HG03097 (cell line): ENCODE measurements around the gene IFT74.

ENCODE experiments used
- ATAC-seq: cut with Tn5 transposase; IDR thresholded peaks from one replicate; pipeline ENCODE4 v1.9.1; 2021; ENCODE audit not compliant: unreplicated experiment, low FRiP score

IFT74 gene

DNA sequence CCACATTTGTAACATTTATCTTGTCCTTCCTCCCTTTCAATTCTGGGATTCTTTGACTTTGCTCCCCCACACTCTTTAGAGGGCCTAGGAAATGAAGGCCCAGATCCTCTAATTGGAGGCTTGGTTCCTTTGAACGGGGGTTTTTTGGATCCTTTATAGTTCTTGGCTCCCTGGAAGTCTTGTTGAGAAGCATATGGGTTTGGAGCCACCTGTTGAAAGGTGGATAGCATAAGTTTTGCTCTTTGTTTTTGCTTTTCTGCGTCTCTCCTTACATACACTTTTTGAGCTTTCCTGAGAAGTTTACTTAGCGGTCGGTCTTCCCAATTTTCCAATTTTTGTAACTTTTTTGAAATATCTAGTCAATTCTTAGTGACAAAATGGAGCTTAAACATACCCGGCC lies 17.8 kb downstream of the IFT74 start:
- ATAC-seq: no peak

DNA sequence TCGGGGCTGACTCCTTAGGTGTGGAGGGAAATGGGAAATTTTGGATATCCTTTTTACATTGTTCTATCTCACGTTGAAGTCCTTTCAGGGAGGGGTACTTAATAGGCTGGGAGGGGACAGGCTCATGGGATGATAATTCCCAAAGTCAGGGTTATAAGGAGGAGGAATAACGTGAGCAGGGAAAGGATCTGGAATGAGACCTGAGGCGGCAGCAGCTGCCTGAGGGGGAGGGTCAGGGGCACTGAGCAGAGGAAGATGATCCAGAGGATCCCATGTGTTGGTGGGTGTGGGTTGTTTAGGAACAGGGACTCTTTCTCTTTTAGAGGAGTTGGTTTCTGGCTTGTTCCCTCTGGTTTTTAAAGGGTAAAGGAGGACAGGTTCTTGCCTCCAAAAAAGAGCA lies 18.7 kb downstream of the IFT74 start:
- ATAC-seq: no peak

DNA sequence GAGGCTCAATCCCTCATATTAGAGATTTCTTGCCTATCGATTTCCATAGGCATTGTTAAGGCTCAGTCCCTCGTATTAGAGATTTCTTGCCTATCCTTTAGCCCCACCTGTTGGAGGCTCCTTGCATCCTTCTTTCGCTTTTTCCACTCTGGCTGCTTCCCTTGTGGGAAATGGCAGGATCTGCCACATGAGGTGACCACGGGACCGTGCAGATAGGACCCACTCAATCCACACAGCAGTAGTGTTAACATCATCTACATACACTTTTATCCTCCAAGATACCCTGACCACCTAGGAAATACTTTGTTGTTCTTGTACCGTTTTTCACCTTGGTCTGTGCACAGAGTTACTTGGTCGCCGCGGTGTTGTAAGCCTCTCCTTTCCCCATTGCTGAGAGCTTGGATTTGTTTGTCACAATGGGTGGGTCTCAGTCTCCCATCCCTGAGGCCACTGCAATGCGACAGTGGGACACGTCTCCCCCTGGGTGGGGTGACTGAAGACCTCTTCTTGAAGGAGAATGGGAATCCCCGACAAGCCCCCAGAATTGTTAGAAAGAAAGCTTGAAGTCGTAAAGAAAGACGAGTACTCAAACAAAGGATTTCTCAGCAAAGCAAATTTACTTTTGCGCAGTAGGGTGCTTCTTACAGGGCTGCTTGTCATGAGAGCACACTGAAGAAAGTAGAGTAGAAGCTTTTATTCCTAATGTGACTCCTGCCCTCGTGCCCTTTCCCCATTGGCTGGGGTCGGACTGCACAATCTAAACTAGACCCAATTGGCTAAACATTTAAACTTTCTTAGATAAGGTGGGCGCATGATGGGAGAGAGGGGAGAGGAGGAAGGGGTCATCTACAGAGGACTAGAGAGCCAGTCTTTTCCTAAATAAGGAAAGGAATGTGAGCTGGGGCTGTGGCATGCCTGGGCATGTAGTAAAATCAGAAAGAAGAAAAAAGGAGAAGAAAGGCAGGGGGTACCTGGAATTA lies 19.8 kb downstream of the IFT74 start:
- ATAC-seq: no peak

DNA sequence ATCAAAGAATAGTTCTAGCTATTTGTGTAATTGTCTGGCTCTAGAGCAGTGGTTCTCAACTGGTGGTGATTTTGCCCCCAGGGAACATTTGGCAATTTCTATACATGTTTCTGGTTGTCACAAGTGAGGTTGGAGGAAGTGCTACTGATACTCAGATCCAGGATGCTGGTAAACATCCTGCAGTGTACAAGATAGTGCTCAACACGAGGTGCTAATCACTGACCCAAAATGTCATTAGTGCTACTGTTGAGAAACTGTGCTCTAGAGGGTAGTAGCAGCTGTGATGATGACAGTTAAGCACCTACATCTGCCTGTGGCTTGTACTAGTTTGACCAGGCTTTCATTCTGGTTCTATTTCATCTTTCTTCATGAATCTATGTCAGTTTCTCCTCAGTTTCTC lies 27.1 kb downstream of the IFT74 start:
- ATAC-seq: peak; percentile 69

DNA sequence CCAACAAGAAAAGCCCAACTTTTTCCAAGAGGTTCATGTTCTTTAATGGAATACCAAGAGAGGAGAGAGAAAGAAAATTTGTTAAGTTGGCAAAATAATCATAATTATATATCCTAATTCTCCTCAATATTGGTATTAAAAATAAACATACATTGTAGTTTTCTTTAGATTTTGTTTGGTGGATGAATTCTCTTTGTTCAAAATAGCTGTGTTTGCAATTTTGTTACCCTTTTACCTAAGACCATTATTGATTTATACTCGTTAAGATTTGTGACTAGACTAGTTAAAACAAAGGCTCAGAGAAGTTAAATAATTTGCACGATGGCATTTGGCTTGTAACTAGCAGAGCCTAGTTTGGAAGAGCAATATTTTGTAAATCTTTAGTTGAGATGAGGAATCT lies 39.6 kb downstream of the IFT74 start:
- ATAC-seq: no peak

DNA sequence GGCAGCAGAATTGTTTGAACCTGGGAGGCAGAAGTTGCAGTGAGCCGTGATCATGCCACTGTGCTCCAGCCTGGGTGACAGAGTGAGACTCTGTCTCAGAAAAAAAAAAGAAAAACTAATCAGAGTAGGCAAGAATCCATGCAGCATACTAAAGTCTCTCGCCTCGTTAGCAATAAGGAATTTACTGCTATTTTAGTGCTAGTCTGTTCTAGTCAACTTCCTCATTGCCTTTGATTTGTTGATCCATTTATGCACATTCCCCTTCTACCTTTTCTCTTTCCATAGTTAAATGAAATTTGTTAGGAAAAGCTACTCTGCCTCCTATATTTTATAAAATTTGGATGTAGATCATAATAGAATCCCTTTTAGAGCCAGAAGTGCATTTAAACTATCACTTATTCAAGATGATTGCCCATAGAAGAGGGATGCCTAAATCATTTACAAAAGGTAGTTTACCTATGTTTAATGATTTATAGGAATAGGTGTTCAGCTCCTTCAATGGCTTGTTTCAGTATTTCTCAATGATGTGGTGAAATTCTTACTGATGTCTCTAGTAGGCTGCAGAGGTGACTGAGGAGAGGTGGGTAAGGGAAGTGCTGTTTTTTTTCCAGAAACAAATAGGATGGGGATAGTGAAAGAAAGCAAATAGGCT lies 47.3 kb downstream of the IFT74 start:
- no peak for ATAC-seq

DNA sequence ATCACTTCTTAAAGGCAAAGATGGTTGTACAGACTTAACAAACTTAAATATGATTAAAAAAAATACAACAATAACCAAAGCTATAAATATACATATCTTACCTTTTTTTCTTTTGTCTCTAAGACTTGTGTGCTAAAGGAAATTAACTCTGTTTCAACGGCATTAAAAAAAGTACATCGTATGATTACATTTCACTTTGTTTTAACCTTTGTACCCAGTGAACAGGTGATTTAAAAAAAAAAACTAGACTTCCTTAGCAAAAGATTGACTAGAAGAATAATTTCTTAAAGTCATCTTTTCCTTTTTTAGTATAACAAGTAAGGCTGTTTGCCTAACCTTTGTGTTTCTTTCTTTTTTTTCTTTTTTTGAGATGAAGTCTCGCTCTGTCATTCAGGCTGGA lies 49.3 kb downstream of the IFT74 start, which contains the start of gene LRRC19:
LRRC19 (minus strand) TSS at position 182 of the 400 bp plus-strand sequence. CDS start 5,978 bp downstream, outside the sequence.
- ATAC-seq: no peak

DNA sequence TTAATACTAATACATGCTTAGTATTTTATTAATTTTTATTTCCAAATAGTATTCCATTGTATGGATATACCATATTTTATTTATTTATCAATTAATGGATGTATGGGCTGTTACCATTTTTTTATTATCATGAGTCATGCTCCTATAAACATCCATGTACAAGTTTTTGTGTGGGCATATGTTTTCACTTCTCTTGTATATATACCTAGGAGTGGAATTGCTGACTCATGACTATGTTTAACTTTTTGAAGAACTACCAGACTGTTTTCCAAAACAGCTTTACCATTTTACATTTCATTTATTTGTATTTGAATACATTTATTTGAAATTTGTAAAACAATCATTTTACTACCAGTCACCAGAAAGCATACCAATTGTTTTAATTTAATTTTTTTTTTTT lies 63.4 kb downstream of the IFT74 start:
- no peak for ATAC-seq

DNA sequence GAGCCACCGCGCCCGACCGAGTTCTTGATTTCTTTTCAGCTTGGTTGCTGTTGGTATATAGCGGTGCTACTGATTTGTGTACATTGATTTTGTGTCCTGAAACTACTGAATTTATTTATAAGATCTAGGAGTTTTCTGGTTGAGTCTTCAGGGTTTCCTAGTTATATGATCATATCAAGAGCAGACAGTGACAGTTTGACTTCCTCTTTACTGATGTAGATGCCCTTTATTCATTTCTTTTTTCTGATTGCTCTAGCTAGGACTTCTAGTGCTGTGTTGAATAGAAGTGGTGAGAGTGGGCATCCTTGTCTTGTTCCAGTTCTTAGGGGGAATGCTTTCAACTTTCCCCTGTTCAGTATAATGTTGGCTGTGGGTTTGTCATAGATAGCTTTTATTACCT lies 66.7 kb downstream of the IFT74 start:
- no peak for ATAC-seq

DNA sequence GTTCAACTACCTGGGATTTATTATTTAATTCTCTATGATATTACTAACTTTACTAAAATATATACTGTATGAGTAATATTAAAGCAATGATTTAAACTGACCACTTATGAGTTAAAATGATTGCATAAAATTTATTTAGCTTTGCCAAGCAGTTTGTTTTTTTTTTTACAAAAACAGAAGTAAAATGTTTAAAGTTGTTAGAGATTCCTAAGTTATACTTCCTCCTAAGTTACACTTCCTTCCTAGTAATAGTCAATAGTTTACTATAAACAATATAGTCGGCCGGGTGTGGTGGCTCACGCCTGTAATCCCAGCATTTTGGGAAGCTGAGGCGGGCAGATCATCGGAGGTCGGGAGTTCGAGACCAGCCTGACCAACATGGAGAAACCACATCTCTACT lies 73.0 kb downstream of the IFT74 start:
- no peak for ATAC-seq

DNA sequence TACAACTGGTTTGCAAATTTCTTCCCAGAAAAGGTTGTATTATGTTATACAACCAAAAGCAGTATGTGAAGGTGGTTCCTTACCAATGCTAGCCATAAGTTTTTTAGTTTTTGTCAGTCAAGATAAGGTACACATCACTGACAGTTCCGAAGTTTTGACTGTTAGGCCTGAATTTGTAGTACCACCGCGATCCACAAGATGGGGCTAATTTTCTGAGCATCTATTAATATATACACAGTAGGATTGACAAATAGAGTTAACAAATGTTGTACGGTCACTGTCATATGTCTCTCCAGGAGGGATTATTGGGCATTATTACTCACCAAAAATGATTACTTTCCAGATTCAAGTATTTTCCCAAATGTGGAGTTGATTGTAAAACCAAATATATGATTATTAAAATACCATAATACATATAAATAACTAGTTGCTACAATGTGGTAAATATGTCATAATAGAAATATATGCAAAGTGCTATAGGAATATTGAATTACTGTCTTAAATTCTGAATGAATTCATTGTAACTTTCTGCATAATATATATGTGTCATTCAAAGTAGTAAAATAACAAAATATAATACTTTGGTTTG lies 77.7 kb downstream of the IFT74 start:
- peak; percentile 82 for ATAC-seq

DNA sequence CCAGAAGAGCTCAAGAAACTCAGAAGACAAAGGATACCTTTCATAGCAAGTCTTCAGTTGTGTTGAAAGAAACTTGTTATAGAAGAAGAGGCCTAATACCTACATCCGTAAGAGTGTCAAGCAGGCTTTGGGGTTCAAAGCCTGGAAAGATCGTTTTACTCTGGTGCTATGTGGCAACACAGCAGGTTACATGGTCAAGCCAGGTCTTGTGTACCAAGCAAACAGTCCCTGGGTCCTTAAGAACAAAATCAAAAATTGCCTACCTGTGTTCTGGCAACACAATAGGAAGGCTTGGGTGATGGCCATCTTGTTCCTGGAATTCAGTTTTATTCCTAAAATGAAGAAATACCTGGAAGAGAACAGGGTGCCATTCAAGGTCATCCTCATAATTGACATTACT lies 81.3 kb downstream of the IFT74 start:
- no peak for ATAC-seq

DNA sequence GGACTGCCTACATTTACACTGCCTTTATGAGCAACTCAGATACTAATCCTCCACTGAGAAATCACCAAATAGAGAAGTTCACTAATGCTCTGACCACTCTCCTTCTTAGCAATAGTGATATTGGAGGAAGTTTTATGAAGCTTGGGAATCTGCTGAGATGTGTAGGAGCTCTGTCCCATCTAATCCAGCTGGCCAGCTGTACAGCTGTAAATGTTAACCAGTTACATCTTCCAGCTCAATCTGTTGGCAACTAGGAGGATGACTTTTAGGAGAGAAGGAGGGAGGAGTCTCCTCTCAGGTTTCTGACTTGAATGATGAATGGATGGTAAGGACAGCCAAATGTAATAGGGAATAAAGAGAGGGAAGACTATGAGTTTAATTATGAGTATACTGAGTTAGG lies 85.5 kb downstream of the IFT74 start:
- ATAC-seq: no peak

DNA sequence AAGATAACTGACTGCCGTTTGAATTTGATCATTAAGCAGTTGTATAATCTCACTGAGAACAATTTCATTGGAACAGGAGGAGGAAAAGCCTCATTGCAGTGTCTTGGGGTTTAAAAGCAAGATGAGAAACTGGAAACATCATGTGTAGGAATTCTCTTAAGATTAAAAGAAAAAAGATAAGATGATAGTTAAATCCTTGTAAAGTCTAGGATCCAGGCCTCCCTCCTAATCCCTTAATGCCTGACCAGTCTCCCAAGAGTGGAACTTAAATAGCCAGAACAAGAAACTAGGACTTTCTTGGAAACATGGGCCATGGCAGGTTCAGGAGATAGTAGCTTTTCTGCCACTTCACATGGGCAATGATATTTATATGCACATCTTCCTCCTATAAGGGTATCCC lies 86.3 kb downstream of the IFT74 start:
- ATAC-seq: no peak

DNA sequence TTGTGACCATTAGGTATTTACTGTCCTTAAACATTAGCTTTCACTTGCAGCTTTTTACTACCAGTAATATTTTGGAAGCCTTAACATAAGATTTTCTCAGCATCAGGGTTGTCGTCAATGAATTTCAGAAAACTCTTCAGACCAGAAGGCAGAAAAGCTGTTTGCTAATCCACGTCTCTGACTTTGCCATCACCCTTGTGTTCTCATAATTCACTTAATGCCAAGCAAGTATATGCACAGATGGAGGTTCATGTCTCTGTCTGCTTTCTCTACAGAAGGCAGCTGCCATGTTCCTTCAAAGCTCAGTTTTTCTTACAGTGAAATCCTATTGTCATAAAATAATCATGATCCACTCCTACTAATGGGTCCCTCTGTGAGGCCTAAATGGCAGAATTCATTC lies 87.0 kb downstream of the IFT74 start:
- ATAC-seq: no peak

DNA sequence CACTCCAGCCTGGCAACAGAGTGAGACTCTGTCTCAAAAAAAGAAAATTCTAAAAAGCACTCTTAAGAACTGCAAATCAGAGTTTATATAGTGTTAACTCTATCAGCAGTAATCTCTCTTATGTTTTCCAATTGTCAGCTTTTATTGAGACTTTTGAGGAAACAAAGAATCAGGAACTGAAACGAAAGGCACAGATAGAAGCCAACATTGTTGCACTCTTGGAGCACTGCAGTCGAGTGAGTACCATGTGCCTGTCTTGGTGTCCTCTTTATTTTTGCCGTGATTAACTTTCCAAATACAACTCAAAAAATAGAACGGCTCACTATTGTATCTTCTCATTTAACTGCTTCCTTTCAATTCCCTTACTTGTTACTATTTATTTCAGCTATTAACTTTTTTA lies 90.9 kb downstream of the IFT74 start:
- no peak for ATAC-seq

DNA sequence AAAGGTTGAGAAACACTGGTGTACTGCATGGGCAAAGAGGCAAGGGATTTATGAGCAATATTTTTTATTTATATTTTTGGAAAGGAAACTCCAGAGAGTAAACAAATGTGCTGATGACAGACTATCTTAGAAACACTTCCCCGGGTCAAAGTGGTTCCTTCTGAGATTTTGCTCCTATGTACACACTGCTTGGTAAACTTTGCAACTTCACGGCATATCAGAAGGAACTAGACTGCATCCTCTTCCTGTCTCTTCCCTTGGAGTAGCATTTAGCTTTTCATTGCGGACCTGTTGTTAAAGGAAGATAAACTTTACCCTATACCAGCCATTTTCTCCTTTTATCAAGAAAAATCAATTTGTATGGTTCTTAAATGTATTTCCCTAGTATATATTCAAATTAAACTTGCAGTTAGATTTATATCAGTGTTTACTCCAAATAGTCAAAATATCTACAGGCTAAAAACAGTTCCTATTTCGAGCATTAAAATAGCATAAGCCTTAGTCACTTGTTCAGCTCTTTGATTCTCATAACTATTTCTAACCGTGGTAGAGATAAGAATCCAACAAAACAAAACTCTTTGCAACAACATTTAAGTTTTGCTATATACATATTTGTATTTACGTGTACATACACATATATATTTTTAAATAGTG lies 97.3 kb downstream of the IFT74 start:
- no peak for ATAC-seq

DNA sequence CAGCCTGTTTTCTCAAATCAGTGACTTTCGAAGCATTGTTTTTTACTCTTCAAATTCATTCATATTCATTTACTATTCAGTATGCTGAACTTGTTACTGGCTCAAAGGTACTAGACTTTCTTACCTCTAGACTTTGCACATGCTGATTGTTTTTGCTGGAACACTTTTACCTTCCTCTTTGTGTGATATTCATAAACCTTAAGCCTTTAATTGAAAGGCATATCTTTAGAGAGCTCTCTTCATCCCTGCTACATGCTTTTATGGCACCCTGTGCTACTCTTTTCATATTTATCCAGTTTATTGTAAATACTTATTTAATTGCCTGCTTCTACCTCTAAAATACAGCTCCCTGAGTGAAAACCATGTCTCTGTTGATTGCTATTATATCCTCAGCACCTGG lies 97.9 kb downstream of the IFT74 start:
- ATAC-seq: no peak

DNA sequence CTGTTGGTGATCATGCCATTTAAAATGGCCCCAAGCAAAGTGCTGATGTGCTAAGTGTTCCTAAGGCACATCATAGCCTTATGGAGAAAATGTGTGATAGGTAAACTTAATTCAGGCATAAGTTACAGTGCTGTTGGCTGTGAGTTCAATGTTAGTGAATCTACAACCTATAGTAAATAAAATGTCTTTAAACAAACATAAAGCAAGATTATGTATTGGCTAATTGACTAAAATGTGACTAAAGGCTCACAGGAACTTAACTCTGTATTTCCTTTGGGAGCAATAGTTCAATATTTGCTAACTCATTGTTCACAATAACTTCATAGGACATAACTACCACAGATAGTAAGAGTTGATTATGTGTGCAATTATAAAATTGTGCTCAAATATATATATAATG lies 98.6 kb downstream of the IFT74 start:
- no peak for ATAC-seq

DNA sequence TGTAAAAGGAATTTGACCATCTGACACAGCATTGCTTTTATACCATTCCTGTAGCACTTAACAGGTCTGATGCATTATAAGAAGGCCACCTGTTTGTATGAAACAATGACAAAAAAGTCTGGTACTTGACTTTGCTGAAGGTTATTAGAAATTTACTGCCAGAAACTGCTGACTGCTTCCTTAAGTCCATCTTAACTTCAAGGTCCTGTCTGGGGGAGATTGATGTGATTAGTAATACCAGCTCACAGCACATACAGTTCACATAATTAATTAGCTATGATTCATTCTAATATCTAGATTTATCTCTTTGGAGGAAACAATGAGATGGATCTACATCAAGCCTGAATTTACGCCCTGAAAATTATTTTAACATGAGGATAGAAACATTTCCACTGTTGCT lies 103.2 kb downstream of the IFT74 start:
- no peak for ATAC-seq

DNA sequence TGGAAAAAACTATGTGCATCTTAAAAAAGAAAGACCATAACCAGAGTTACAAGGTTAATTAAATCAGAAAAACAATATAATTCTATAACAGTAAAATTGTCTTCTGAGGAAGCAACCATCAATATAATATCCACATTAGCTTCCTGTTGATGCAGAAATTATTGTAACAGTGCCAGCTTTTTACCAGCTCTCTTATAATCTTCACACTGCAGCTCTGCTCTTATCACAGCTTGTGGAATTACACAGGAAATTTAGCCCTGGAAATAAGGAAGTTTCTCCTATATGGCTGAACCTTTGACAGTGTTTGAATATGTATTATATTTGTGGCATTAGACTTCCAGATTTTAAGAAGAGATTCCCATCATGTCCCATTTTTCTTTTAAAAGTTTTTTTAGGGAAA lies 103.7 kb downstream of the IFT74 start:
- ATAC-seq: no peak
